ENCODE results near the gene SIX5. TPM values are rescaled to one million over a fixed set of nuclear protein-coding genes. Genes with fewer than 3 reads are reported as not detected.

SIX5 gene
- total and polyA plus RNA-seq, 7 donors, result 7.0 to 14.5 (median 9.2) TPM

DNA sequence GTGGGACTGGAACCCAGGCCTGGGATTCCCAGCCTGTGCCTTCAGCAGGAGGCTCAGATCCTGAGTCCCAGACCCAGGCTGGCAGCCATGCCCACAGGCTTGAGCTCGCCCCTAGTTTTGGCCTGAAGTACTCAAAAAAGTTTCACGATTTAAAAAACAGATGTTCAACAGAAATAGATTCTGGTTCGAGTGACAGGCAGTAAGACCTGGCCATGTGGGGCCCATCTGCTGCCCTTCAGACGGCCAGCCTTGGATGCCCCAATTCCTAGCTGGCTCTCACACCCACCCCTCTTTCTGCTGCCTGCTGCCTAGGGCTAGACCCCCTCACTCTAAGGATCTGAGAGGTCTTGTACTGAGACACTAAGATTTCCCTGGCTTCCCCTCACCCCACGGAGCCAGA, 16.0 kb upstream of the SIX5 start:
- 26 to 30% (median 29%) methylated on average over 5 of the region's 5 CpGs for WGBS, 3 donors
- Histone ChIP-seq H3K4me3 (no peak overlapping the region), H3K36me3 (ENCODE audit: insufficient read depth in 1 of 2, low read depth in 1 of 2) (peaks cover 0 to 37% of the 10 kb centered on the region in 2 donors), H3K27me3 (ENCODE audit: insufficient read depth in 3 of 3, low read length in 2 of 3) (no peaks in the 10 kb centered on the region), H3K27ac (peak overlapping the region; percentile 98), H3K9me3 (no peaks in the 10 kb centered on the region), H3K4me1 (peaks cover 63% of the 10 kb centered on the region)
- ATAC-seq, result no peak
- TF ChIP-seq, protein P1, sequence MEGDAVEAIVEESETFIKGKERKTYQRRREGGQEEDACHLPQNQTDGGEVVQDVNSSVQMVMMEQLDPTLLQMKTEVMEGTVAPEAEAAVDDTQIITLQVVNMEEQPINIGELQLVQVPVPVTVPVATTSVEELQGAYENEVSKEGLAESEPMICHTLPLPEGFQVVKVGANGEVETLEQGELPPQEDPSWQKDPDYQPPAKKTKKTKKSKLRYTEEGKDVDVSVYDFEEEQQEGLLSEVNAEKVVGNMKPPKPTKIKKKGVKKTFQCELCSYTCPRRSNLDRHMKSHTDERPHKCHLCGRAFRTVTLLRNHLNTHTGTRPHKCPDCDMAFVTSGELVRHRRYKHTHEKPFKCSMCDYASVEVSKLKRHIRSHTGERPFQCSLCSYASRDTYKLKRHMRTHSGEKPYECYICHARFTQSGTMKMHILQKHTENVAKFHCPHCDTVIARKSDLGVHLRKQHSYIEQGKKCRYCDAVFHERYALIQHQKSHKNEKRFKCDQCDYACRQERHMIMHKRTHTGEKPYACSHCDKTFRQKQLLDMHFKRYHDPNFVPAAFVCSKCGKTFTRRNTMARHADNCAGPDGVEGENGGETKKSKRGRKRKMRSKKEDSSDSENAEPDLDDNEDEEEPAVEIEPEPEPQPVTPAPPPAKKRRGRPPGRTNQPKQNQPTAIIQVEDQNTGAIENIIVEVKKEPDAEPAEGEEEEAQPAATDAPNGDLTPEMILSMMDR (IDR thresholded peaks at IDR 0.05), result no peak
- no peak for DNase-seq
- intact Hi-C loops (cut with DNase I), result loop anchor here in 1 of 2 donors (10.0 kb wide), 1 partner anchor 1040 kb away; the partner anchor contains the start of gene BCL3

- intact Hi-C loops (cut with DNase I), result loop anchor here in 1 of 2 donors (10.0 kb wide), 1 partner anchor 1039 kb away; the partner anchor contains the start of gene BCL3
- Histone ChIP-seq H3K27me3 (ENCODE audit: insufficient read depth in 3 of 3, low read length in 2 of 3) (no peaks in the 10 kb centered on the region), H3K36me3 (ENCODE audit: insufficient read depth in 1 of 2, low read depth in 1 of 2) (peaks cover 0 to 36% of the 10 kb centered on the region in 2 donors), H3K4me1 (peaks cover 62% of the 10 kb centered on the region), H3K9me3 (no peaks in the 10 kb centered on the region), H3K27ac (peak overlapping the region; percentile 98), H3K4me3 (no peak overlapping the region)
- WGBS, 3 donors, result 71 to 91% (median 77%) methylated on average over 4 of the region's 4 CpGs
- ATAC-seq, result no peak
- no peak for DNase-seq
- TF ChIP-seq, protein P1 (IDR thresholded peaks at IDR 0.05), result no peak
Measured at GRCh38 chr19:45784096-45784495, 15.0 kb upstream of the SIX5 start.

- H3K4me3 ChIP-seq, result peak overlapping the region; percentile 87
- H3K27me3 ChIP-seq (ENCODE audit: insufficient read depth in 3 of 3, low read length in 2 of 3), result no peaks in the 10 kb centered on the region
- H3K27ac ChIP-seq, result peak overlapping the region; percentile 98
- TF ChIP-seq, protein P1 (IDR thresholded peaks at IDR 0.05), result no peak
- H3K9me3 ChIP-seq, result no peaks in the 10 kb centered on the region
- intact Hi-C loops (cut with DNase I), result loop anchor here in 1 of 2 donors (10.0 kb wide), 1 partner anchor 1038 kb away; the partner anchor contains the start of gene BCL3
- 15 to 35% (median 25%) methylated on average over 26 of the region's 26 CpGs for WGBS, 3 donors
- H3K36me3 ChIP-seq (ENCODE audit: insufficient read depth in 1 of 2, low read depth in 1 of 2), result peaks cover 2 to 36% of the 10 kb centered on the region in 2 donors
- peaks cover 56% of the 10 kb centered on the region for H3K4me1 ChIP-seq
- ATAC-seq (peak; percentile 62 to 74 (median 67)), DNase-seq (peak; percentile 87 to 94)
Measured at GRCh38 chr19:45782820-45783785, 14.1 kb upstream of the SIX5 start.

DNA sequence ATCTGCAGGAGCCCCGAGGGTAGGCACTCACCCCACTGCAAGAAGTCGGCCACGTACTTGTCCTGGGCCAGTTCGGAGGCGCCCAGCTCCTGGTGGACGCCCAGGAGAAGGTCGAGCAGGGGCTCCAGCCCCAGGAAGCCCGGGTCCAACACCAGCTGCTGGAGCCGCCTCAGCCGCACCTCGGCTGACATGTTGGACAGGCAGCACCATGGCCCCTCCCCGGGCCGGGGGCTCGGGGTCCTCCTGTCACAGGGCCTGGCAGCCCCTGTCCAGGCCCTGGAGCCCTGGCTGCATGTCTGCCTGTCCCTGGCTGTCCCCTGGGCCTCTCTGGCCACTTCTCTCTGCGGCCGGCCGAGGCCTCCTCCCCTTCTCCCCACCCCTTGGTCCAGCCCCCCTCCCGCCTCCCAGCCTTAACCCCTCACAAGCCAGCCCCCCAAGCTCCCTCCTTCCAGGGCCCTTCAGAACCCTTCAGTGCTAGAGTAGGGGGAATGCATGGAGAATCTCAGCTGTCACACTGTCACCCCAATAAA, 13.2 kb upstream of the SIX5 start, which contains the start of gene DMPK:
Gene DMPK, minus strand, starts transcription at position 329 of the 530 bp plus-strand sequence. Its CDS starts 138 bp downstream, at position 191.
- Histone ChIP-seq H3K27me3 (ENCODE audit: insufficient read depth in 3 of 3, low read length in 2 of 3) (no peaks in the 10 kb centered on the region), H3K36me3 (ENCODE audit: insufficient read depth in 1 of 2, low read depth in 1 of 2) (peaks cover 4 to 38% of the 10 kb centered on the region in 2 donors), H3K9me3 (no peaks in the 10 kb centered on the region), H3K27ac (peak within 1 kb of the TSS; percentile 98), H3K4me1 (peaks cover 49% of the 10 kb centered on the region), H3K4me3 (peak within 1 kb of the TSS; percentile 87)
- intact Hi-C loops (cut with DNase I), result loop anchor here in 1 of 2 donors (10.0 kb wide), 1 partner anchor 1037 kb away; the partner anchor contains the start of gene BCL3
- DNase-seq (peak; percentile 74 to 78), ATAC-seq (peak; percentile 57 to 65 (median 60))
- 11 to 18% (median 13%) methylated on average over 12 to 18 of the region's 18 CpGs for WGBS, 3 donors
- TF ChIP-seq, protein P1 (IDR thresholded peaks at IDR 0.05), result no peak
